Adipocyte (in vitro differentiated cells): ENCODE measurements around the gene JAZF1.

ENCODE experiments used
- DNase-seq: peaks from one replicate; pipeline ENCODE4 v3.0.0-alpha.2; 2015; ENCODE audit warnings: low read depth
- H3K27me3 ChIP-seq: replicated peaks from 2 replicates; pipeline ENCODE4 v1.7.0; 2013; ENCODE audit warnings: mild to moderate bottlenecking, low read length, moderate library complexity; ENCODE audit not compliant: control insufficient read depth, insufficient read depth
- H3K36me3 ChIP-seq: 2 replicates; pipeline ENCODE4 v1.7.0; 2013; ENCODE audit warnings: low read length, mild to moderate bottlenecking, moderate library complexity; ENCODE audit not compliant: control insufficient read depth, insufficient read depth, severe bottlenecking
- H3K4me1 ChIP-seq: 2 replicates; pipeline ENCODE4 v1.7.0; 2013; ENCODE audit warnings: mild to moderate bottlenecking, low read length, moderate library complexity; ENCODE audit not compliant: control insufficient read depth, insufficient read depth
- H3K4me3 ChIP-seq: 2 replicates; pipeline ENCODE4 v1.7.0; 2013; ENCODE audit warnings: mild to moderate bottlenecking, low read length, moderate library complexity
- H3K9ac ChIP-seq: 2 replicates; pipeline ENCODE4 v1.7.0; 2013; ENCODE audit warnings: mild to moderate bottlenecking, low read length, moderate library complexity
- H3K9me3 ChIP-seq: 2 replicates; pipeline ENCODE4 v1.7.0; 2013; ENCODE audit warnings: mild to moderate bottlenecking, low read length, moderate library complexity; ENCODE audit not compliant: control insufficient read depth

Gene JAZF1

GRCh38 chr7:28180364-28181147 lies at the start of gene JAZF1:
Gene JAZF1, minus strand, starts transcription at chr7:28180795.
- Histone ChIP-seq H3K9ac (peak within 1 kb of the TSS; percentile 80), H3K9me3 (no peaks in the 10 kb centered on the region), H3K4me1 (peaks cover 25% of the 10 kb centered on the region), H3K4me3 (peak within 1 kb of the TSS; percentile 81), H3K36me3 (no peaks in the 10 kb centered on the region), H3K27me3 (no peaks in the 10 kb centered on the region)
- DNase-seq: peak; percentile 88

GRCh38 chr7:28230261-28230660 lies 49.7 kb upstream of the JAZF1 start:
- Histone ChIP-seq H3K36me3 (no peaks in the 10 kb centered on the region), H3K9ac (no peak overlapping the region), H3K4me1 (no peaks in the 10 kb centered on the region), H3K27me3 (no peaks in the 10 kb centered on the region), H3K9me3 (no peaks in the 10 kb centered on the region), H3K4me3 (no peak overlapping the region)
- no peak for DNase-seq

- H3K9ac ChIP-seq: no peak overlapping the region
- no peaks in the 10 kb centered on the region for H3K27me3 ChIP-seq
- H3K36me3 ChIP-seq: no peaks in the 10 kb centered on the region
- no peak overlapping the region for H3K4me3 ChIP-seq
- no peaks in the 10 kb centered on the region for H3K9me3 ChIP-seq
- no peaks in the 10 kb centered on the region for H3K4me1 ChIP-seq
- DNase-seq: peak; percentile 9
These were observed 47.8 kb upstream of the JAZF1 start for GRCh38 chr7:28228396-28228795.

- Histone ChIP-seq H3K9me3 (no peaks in the 10 kb centered on the region), H3K9ac (no peak overlapping the region), H3K4me1 (no peaks in the 10 kb centered on the region), H3K4me3 (no peak overlapping the region), H3K27me3 (no peaks in the 10 kb centered on the region), H3K36me3 (no peaks in the 10 kb centered on the region)
- no peak for DNase-seq
These were observed 45.4 kb upstream of the JAZF1 start for GRCh38 chr7:28226003-28226402.

- Histone ChIP-seq H3K36me3 (no peaks in the 10 kb centered on the region), H3K4me1 (no peaks in the 10 kb centered on the region), H3K4me3 (no peak overlapping the region), H3K27me3 (no peaks in the 10 kb centered on the region), H3K9ac (no peak overlapping the region), H3K9me3 (no peaks in the 10 kb centered on the region)
- no peak for DNase-seq
These were observed 45.0 kb upstream of the JAZF1 start for GRCh38 chr7:28225576-28225975.

GRCh38 chr7:28224675-28225074 lies 44.1 kb upstream of the JAZF1 start:
- H3K9ac ChIP-seq: no peak overlapping the region
- peak; percentile 18 for DNase-seq

GRCh38 chr7:28224172-28224571 lies 43.6 kb upstream of the JAZF1 start:
- no peak overlapping the region for H3K4me3 ChIP-seq
- no peak for DNase-seq

More at GRCh38 chr7:28224675-28225074, 44.1 kb upstream of the JAZF1 start:
- Histone ChIP-seq H3K4me1 (no peaks in the 10 kb centered on the region), H3K9me3 (no peaks in the 10 kb centered on the region), H3K4me3 (no peak overlapping the region), H3K36me3 (no peaks in the 10 kb centered on the region), H3K27me3 (no peaks in the 10 kb centered on the region)

GRCh38 chr7:28222636-28223035 lies 42.0 kb upstream of the JAZF1 start:
- H3K4me3 ChIP-seq: no peak overlapping the region
- DNase-seq: no peak
- no peaks in the 10 kb centered on the region for H3K4me1 ChIP-seq
- H3K9me3 ChIP-seq: no peaks in the 10 kb centered on the region
- H3K36me3 ChIP-seq: no peaks in the 10 kb centered on the region
- H3K9ac ChIP-seq: no peak overlapping the region
- H3K27me3 ChIP-seq: no peaks in the 10 kb centered on the region

More at GRCh38 chr7:28224172-28224571, 43.6 kb upstream of the JAZF1 start:
- no peaks in the 10 kb centered on the region for H3K36me3 ChIP-seq
- no peaks in the 10 kb centered on the region for H3K9me3 ChIP-seq
- no peak overlapping the region for H3K9ac ChIP-seq
- no peaks in the 10 kb centered on the region for H3K27me3 ChIP-seq
- no peaks in the 10 kb centered on the region for H3K4me1 ChIP-seq

GRCh38 chr7:28219793-28220192 lies 39.2 kb upstream of the JAZF1 start:
- no peaks in the 10 kb centered on the region for H3K27me3 ChIP-seq
- H3K9me3 ChIP-seq: no peaks in the 10 kb centered on the region
- no peak for DNase-seq
- no peaks in the 10 kb centered on the region for H3K36me3 ChIP-seq
- no peak overlapping the region for H3K4me3 ChIP-seq
- H3K9ac ChIP-seq: no peak overlapping the region
- no peaks in the 10 kb centered on the region for H3K4me1 ChIP-seq

- H3K36me3 ChIP-seq: no peaks in the 10 kb centered on the region
- H3K27me3 ChIP-seq: no peaks in the 10 kb centered on the region
- H3K9me3 ChIP-seq: no peaks in the 10 kb centered on the region
- H3K4me1 ChIP-seq: no peaks in the 10 kb centered on the region
- H3K9ac ChIP-seq: no peak overlapping the region
- DNase-seq: no peak
- H3K4me3 ChIP-seq: no peak overlapping the region
These were observed 36.5 kb upstream of the JAZF1 start for GRCh38 chr7:28217143-28217542.

GRCh38 chr7:28211006-28211405 lies 30.4 kb upstream of the JAZF1 start:
- no peak for DNase-seq
- Histone ChIP-seq H3K4me1 (no peaks in the 10 kb centered on the region), H3K27me3 (no peaks in the 10 kb centered on the region), H3K9me3 (peaks cover 5% of the 10 kb centered on the region), H3K9ac (no peak overlapping the region), H3K36me3 (no peaks in the 10 kb centered on the region), H3K4me3 (no peak overlapping the region)

GRCh38 chr7:28208506-28208905 lies 27.9 kb upstream of the JAZF1 start:
- DNase-seq: no peak
- peaks cover 5% of the 10 kb centered on the region for H3K9me3 ChIP-seq
- no peaks in the 10 kb centered on the region for H3K36me3 ChIP-seq
- H3K4me3 ChIP-seq: no peak overlapping the region
- no peaks in the 10 kb centered on the region for H3K27me3 ChIP-seq
- no peaks in the 10 kb centered on the region for H3K4me1 ChIP-seq
- H3K9ac ChIP-seq: no peak overlapping the region
